ENCODE data around the gene ARHGAP31.

ARHGAP31 gene

DNA sequence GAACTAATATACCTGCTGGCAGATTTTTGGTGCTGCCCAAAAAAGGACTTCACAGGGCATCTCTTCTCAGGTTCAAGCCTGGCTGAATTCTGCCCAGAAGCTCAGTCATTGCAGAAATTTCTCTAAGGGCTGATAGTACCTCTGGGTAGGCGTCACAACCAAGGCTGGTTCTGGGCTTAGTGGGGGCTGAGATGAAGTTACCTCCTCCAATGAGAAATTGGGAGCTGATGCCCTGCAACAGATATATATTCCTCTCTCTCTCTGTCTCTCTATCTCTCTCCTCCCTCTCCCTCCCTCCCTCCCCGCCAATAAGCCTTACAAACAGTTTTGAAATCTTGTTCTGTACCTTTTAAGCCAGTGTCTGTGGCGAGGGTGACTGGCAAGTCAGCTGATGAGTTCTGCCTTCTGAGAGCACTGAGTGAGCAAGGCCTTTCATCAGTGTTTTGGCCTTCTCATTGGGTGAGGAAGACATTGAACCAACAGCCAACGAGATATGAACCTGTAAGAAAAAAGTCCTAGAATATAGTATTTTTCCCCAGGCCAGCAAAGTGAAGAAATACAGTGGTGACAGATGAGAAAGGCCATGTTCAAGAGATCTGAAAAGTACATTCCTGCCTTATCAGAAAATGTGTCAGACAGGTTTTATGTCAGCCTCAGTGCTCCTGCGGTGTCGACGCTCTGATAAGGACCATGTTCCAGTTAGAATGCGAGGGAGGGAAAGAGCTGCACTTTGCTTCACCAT lies 123.8 kb downstream of the ARHGAP31 start:
- 82% methylated on average over 8 of the region's 8 CpGs for WGBS
- Histone ChIP-seq H3K4me1 (ENCODE audit: insufficient read depth, low read length) (no peaks in the 10 kb centered on the region), H3K9ac (ENCODE audit: low read depth, low read length) (no peak overlapping the region), H3K36me3 (ENCODE audit: insufficient read depth, low read length) (0 out of 2 replicates have a peak, but pooled peaks cover 3% of the 10 kb centered on the region), H3K9me3 (ENCODE audit: insufficient read depth, low read depth, low read length) (no peaks in the 10 kb centered on the region), H3K4me3 (ENCODE audit: low read length) (no peak overlapping the region), H3K27me3 (ENCODE audit: insufficient read depth, low read length) (no peaks in the 10 kb centered on the region), H3K27ac (ENCODE audit: low read depth, low read length) (no peak overlapping the region)

DNA sequence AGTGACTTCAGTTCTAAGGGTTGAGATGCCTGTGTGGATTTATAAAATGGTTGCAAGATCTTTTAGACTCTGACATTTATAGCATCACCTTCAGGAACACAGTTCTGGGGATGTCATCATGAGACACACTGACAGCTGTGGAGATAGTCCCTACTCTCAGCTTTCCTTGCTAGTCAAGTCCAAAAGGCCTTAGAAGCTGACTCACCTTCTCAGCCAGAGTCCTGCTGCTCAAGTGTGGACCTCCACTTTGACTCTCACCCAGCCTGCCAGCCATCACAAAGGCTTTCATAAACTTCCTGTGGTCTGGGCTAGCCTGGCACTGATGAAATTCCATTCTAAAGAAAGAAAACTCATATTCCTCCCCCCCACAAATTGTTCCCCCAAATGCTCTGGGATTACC lies 124.5 kb downstream of the ARHGAP31 start:
- Histone ChIP-seq H3K27ac (ENCODE audit: low read depth, low read length) (no peak overlapping the region), H3K27me3 (ENCODE audit: insufficient read depth, low read length) (no peaks in the 10 kb centered on the region), H3K4me3 (ENCODE audit: low read length) (no peak overlapping the region), H3K9ac (ENCODE audit: low read depth, low read length) (no peak overlapping the region), H3K9me3 (ENCODE audit: insufficient read depth, low read depth, low read length) (no peaks in the 10 kb centered on the region), H3K36me3 (ENCODE audit: insufficient read depth, low read length) (0 out of 2 replicates have a peak, but pooled peaks cover 3% of the 10 kb centered on the region), H3K4me1 (ENCODE audit: insufficient read depth, low read length) (no peaks in the 10 kb centered on the region)

DNA sequence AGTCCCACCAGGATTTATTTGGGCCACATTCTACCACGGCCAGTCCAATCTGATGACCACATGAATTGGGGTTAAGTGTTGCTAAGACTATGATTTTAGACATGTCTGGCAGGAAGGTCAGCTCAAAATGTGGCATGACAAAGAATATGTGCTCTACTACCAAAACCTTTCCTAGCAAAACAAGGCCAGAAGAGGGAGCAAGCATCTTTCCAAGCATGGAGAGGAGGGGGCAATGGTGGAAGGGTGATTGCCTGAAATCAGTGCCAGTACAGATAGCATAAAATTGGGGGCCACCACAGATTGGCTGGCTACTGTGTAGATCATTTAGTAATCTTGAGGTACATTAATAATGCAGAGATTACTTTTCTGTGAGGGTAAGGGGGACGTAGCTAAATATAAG lies 126.0 kb downstream of the ARHGAP31 start:
- H3K36me3 ChIP-seq (ENCODE audit: insufficient read depth, low read length), result no peaks in the 10 kb centered on the region
- no peak overlapping the region for H3K4me3 ChIP-seq (ENCODE audit: low read length)
- no peaks in the 10 kb centered on the region for H3K4me1 ChIP-seq (ENCODE audit: insufficient read depth, low read length)
- H3K9me3 ChIP-seq (ENCODE audit: insufficient read depth, low read depth, low read length), result peaks cover 6% of the 10 kb centered on the region
- no peak overlapping the region for H3K27ac ChIP-seq (ENCODE audit: low read depth, low read length)
- no peaks in the 10 kb centered on the region for H3K27me3 ChIP-seq (ENCODE audit: insufficient read depth, low read length)
- 36% methylated on average over 2 of the region's 2 CpGs for WGBS
- no peak overlapping the region for H3K9ac ChIP-seq (ENCODE audit: low read depth, low read length)

DNA sequence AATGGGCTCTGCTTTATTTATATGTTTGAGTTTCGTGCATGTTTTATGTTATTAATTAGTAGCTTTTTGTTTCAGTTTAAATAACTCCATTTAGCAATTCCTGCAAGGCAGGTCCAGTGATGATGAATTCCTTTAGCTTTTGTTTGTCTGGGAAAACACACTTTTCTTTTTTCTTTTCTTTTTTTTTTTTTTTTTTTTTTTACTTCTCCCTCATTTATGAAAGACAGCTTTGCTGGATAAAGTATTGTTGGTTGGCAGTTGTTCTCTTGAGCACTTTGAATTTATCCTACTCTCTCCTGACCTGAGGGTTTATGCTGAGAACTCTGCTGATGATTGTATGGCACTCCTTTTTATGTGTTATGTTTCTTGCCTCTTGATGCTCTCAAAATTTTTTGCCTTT lies 133.5 kb downstream of the ARHGAP31 start:
- Histone ChIP-seq H3K36me3 (ENCODE audit: insufficient read depth, low read length) (peaks cover 55% of the 10 kb centered on the region), H3K27ac (ENCODE audit: low read depth, low read length) (no peak overlapping the region), H3K4me1 (ENCODE audit: insufficient read depth, low read length) (no peaks in the 10 kb centered on the region), H3K9me3 (ENCODE audit: insufficient read depth, low read depth, low read length) (peaks cover 63% of the 10 kb centered on the region), H3K9ac (ENCODE audit: low read depth, low read length) (no peak overlapping the region), H3K4me3 (ENCODE audit: low read length) (no peak overlapping the region), H3K27me3 (ENCODE audit: insufficient read depth, low read length) (no peaks in the 10 kb centered on the region)
- WGBS, result no CpG with 5 or more reads among the region's 1 CpG

DNA sequence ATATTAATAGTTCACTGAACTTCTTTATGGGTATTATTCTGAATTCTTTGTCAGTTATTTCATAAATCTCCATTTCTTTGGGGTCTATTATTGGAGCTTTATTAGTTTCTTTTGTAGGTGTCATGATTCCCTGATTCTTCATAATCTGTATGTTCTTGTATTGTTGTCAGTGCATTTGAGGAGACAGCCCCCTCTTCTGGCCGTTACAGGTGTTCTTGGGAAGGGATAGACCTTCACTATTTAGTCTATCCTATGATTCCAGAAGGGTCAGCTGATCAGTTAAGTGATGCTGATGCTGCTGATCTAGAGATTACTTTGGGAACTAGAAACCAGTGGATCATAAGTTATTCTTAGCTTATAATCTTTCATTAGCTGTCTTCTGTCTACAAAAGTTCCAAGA lies 134.4 kb downstream of the ARHGAP31 start:
- H3K9me3 ChIP-seq (ENCODE audit: insufficient read depth, low read depth, low read length), result peaks cover 63% of the 10 kb centered on the region

DNA sequence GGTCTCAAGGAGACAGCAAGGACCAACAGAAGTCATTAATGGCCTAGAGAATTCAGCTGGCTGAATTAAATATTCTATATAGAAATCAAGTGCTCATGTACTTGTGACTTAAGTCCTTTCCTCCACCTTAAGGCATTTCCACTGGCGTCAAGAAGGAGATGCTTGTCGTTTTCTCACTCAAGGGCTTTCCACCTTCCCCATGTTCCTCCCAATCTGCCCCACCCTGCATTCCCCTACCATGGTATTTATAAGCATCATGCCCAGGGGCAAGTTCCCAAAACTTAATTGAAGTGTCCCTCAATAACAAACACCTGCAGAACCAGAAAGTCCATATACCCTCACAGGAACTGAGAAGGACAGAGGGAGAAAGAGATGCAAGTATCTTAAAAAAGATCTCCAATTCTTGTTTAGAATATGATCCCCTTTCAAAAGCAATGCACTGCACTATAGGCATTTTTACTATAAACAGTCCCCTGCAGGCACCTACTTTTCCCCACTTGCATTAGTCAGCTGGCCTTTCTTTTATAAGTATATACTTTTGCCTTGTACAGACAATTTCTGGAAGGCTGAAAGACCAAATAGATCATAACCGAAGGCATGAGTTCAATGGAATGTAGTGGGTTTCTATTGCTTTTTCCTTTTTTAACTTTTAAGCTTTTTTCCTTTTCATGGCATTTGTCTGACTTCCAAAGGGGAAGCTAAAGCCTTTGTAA lies 139.6 kb downstream of the ARHGAP31 start:
- H3K36me3 ChIP-seq (ENCODE audit: insufficient read depth, low read length), result peaks cover 99% of the 10 kb centered on the region
- no peak overlapping the region for H3K9ac ChIP-seq (ENCODE audit: low read depth, low read length)
- WGBS, result 97% methylated on average over 3 of the region's 3 CpGs
- no peak overlapping the region for H3K4me3 ChIP-seq (ENCODE audit: low read length)
- peaks cover 21% of the 10 kb centered on the region for H3K9me3 ChIP-seq (ENCODE audit: insufficient read depth, low read depth, low read length)
- H3K27me3 ChIP-seq (ENCODE audit: insufficient read depth, low read length), result no peaks in the 10 kb centered on the region
- no peaks in the 10 kb centered on the region for H3K4me1 ChIP-seq (ENCODE audit: insufficient read depth, low read length)
- H3K27ac ChIP-seq (ENCODE audit: low read depth, low read length), result no peak overlapping the region

More for the DNA sequence above, 134.4 kb downstream of the ARHGAP31 start:
- no peak overlapping the region for H3K9ac ChIP-seq (ENCODE audit: low read depth, low read length)
- H3K27me3 ChIP-seq (ENCODE audit: insufficient read depth, low read length), result no peaks in the 10 kb centered on the region
- 90% methylated on average over 1 of the region's 1 CpG for WGBS
- H3K27ac ChIP-seq (ENCODE audit: low read depth, low read length), result no peak overlapping the region
- peaks cover 63% of the 10 kb centered on the region for H3K36me3 ChIP-seq (ENCODE audit: insufficient read depth, low read length)
- H3K4me3 ChIP-seq (ENCODE audit: low read length), result no peak overlapping the region
- no peaks in the 10 kb centered on the region for H3K4me1 ChIP-seq (ENCODE audit: insufficient read depth, low read length)

DNA sequence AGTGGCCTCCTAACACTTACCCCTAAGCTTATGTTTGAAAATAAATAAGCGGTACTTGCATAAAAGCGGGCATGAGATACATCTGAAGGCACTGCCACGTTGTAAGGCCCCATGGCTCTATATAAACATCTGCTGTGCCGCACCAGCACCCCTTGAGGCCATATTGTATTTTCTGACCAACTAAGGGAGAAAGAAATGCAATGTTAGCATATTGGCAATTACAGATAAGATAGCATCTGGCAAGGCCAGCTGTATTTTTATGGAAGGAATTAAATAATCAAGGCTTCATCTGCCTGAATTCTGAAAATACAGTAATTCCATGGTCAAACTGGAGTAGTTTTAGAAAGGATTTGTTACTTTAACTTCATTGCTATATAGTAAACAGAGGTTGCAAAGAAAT lies 140.5 kb downstream of the ARHGAP31 start:
- Histone ChIP-seq H3K4me3 (ENCODE audit: low read length) (no peak overlapping the region), H3K36me3 (ENCODE audit: insufficient read depth, low read length) (peaks cover 91% of the 10 kb centered on the region), H3K9me3 (ENCODE audit: insufficient read depth, low read depth, low read length) (peaks cover 12% of the 10 kb centered on the region; the same call in 1 of the 2 replicates), H3K4me1 (ENCODE audit: insufficient read depth, low read length) (no peaks in the 10 kb centered on the region), H3K27me3 (ENCODE audit: insufficient read depth, low read length) (no peaks in the 10 kb centered on the region), H3K9ac (ENCODE audit: low read depth, low read length) (no peak overlapping the region), H3K27ac (ENCODE audit: low read depth, low read length) (no peak overlapping the region)
- 97% methylated on average over 4 of the region's 4 CpGs for WGBS

DNA sequence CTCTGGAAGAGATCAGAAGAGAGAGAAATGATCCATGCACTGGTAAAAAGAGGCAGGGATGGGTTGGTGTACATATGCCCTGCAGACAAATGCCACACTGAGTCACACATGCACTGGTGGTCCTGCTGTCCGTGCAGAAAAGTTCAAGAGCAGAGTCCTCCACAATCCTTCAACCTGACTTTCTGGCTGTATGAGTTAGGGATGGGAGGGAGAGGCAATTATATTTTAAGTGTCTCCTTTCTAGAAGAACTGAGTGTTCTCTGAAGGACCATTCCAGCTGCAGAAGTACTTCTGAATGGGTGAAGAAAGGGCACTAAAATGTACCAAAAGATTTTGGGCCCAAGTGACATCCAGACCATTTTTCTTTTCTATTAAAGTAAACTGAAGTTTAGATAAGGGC lies 142.8 kb downstream of the ARHGAP31 start:
- WGBS, result 100% methylated on average over 1 of the region's 1 CpG
- H3K9me3 ChIP-seq (ENCODE audit: insufficient read depth, low read depth, low read length), result no peaks in the 10 kb centered on the region
- H3K36me3 ChIP-seq (ENCODE audit: insufficient read depth, low read length), result peaks cover 84% of the 10 kb centered on the region
- no peak overlapping the region for H3K4me3 ChIP-seq (ENCODE audit: low read length)
- H3K27ac ChIP-seq (ENCODE audit: low read depth, low read length), result no peak overlapping the region
- no peaks in the 10 kb centered on the region for H3K27me3 ChIP-seq (ENCODE audit: insufficient read depth, low read length)
- no peak overlapping the region for H3K9ac ChIP-seq (ENCODE audit: low read depth, low read length)
- no peaks in the 10 kb centered on the region for H3K4me1 ChIP-seq (ENCODE audit: insufficient read depth, low read length)

DNA sequence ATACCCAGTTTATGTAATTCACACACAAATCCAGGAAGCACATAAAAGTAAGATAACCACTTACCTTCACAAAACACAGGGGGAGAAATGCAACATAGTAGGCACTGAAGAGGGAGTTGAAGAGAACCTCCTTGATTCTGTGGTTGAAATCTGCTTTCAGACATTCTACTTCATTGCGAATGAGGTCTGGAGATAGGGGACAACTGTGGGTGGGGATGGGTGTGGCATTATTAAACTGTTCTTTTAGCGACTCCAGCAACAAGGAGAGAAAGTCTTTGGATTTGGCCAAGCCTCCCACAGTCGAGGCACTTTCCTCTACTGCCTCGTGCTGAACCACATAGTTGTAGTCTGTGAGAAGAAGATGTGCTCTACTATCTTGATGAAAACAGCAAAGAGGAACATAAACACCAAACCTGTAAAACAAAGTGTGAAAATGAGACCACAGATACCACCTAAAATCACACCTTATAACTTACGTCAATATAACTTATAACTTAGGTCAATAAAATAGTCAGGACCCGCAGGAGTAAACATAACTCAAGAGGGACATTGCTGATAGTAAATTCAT lies 143.6 kb downstream of the ARHGAP31 start:
- H3K9me3 ChIP-seq (ENCODE audit: insufficient read depth, low read depth, low read length), result no peaks in the 10 kb centered on the region
- H3K9ac ChIP-seq (ENCODE audit: low read depth, low read length), result no peak overlapping the region
- 96% methylated on average over 6 of the region's 6 CpGs for WGBS
- H3K27ac ChIP-seq (ENCODE audit: low read depth, low read length), result no peak overlapping the region
- no peaks in the 10 kb centered on the region for H3K27me3 ChIP-seq (ENCODE audit: insufficient read depth, low read length)
- H3K4me3 ChIP-seq (ENCODE audit: low read length), result no peak overlapping the region
- no peaks in the 10 kb centered on the region for H3K4me1 ChIP-seq (ENCODE audit: insufficient read depth, low read length)
- H3K36me3 ChIP-seq (ENCODE audit: insufficient read depth, low read length), result peaks cover 82% of the 10 kb centered on the region

DNA sequence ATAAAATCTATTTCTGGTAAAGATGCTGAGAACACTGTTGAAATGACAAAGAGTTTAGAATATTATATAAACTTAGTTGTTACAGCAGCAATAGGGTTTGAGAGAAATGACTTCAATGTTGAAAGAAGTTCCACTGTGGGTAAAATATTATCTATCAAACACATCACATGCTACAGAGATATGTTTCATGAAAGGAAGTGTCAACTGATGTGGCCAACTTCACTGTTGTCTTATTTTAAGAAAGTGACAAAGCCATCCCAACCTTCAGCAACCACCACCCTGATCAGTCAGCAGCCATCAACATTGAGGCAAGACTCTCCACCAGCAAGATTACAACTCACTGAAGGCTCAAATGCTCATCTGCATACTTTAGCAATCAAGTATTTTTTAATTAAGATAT lies 149.0 kb downstream of the ARHGAP31 start:
- H3K27ac ChIP-seq (ENCODE audit: low read depth, low read length), result no peak overlapping the region
- no peak overlapping the region for H3K4me3 ChIP-seq (ENCODE audit: low read length)
- H3K9me3 ChIP-seq (ENCODE audit: insufficient read depth, low read depth, low read length), result no peaks in the 10 kb centered on the region
- peaks cover 78% of the 10 kb centered on the region for H3K36me3 ChIP-seq (ENCODE audit: insufficient read depth, low read length)
- H3K4me1 ChIP-seq (ENCODE audit: insufficient read depth, low read length), result no peaks in the 10 kb centered on the region
- no peak overlapping the region for H3K9ac ChIP-seq (ENCODE audit: low read depth, low read length)
- H3K27me3 ChIP-seq (ENCODE audit: insufficient read depth, low read length), result no peaks in the 10 kb centered on the region

DNA sequence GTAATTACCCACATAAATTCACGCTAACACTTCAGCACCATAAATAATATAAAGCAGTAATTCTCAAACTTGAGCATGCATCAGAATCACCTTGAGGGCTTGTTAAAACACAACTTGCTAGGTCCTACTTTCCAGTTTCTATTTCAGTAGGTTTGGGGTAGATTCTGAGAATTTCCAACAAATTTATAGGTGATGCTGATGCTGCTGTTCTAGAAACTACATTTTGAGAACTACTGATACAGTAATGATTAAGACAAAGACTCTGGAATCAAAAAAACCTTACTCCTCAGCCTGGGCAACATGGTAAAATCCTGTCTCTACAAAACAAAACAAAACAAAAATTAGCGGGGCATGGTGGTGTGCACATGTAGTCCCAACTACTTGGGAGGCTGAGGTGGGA lies 150.4 kb downstream of the ARHGAP31 start:
- Histone ChIP-seq H3K9ac (ENCODE audit: low read depth, low read length) (no peak overlapping the region), H3K36me3 (ENCODE audit: insufficient read depth, low read length) (peaks cover 85% of the 10 kb centered on the region), H3K9me3 (ENCODE audit: insufficient read depth, low read depth, low read length) (no peaks in the 10 kb centered on the region), H3K4me1 (ENCODE audit: insufficient read depth, low read length) (no peaks in the 10 kb centered on the region), H3K27me3 (ENCODE audit: insufficient read depth, low read length) (no peaks in the 10 kb centered on the region), H3K27ac (ENCODE audit: low read depth, low read length) (no peak overlapping the region), H3K4me3 (ENCODE audit: low read length) (no peak overlapping the region)
- 96% methylated on average over 2 of the region's 2 CpGs for WGBS
